H9 (cell line): ENCODE data around the gene COQ8B. TPM values are rescaled to one million over a fixed set of nuclear protein-coding genes. Genes with fewer than 3 reads are reported as not detected.
"Not testable (repeated sequence)": the region's sequence is repeated elsewhere in the genome, so short reads cannot be mapped to it uniquely, and the experiment has no call there.

Experiments
- DNase-seq: peaks from one replicate; pipeline ENCODE4 v3.0.0-alpha.2; 2017
- H2AFZ ChIP-seq: one replicate; pipeline ENCODE4 v1.6.1; 2013; ENCODE audit warnings: mild to moderate bottlenecking, low read length, control low read depth, moderate library complexity
- H2AK5ac ChIP-seq: 2 replicates; pipeline ENCODE4 v1.6.1; 2013; ENCODE audit warnings: low read length, control low read depth, mixed read lengths; ENCODE audit not compliant: insufficient read length
- H2BK120ac ChIP-seq: one replicate; pipeline ENCODE4 v1.6.1; 2013; ENCODE audit warnings: low read depth, mild to moderate bottlenecking, low read length, control low read depth, inconsistent platforms; ENCODE audit not compliant: poor library complexity, severe bottlenecking
- H2BK12ac ChIP-seq: 2 replicates; pipeline ENCODE4 v1.6.1; 2013; ENCODE audit warnings: low read length, control low read depth, mixed read lengths, low read depth; ENCODE audit not compliant: insufficient read length
- H2BK15ac ChIP-seq: 2 replicates; pipeline ENCODE4 v1.6.1; 2013; ENCODE audit warnings: low read depth, low read length, control low read depth
- H2BK20ac ChIP-seq: one replicate; pipeline ENCODE4 v1.6.1; 2013; ENCODE audit warnings: low read depth, mild to moderate bottlenecking, low read length, control low read depth, inconsistent platforms; ENCODE audit not compliant: poor library complexity, severe bottlenecking
- H2BK5ac ChIP-seq: 2 replicates; pipeline ENCODE4 v1.6.1; 2013; ENCODE audit warnings: low read length, control low read depth, mixed read lengths; ENCODE audit not compliant: insufficient read length
- H3K14ac ChIP-seq: 2 replicates; pipeline ENCODE4 v1.6.1; 2013; ENCODE audit warnings: low read length, control low read depth; ENCODE audit not compliant: insufficient read depth
- H3K18ac ChIP-seq: 2 replicates; pipeline ENCODE4 v1.6.1; 2013; ENCODE audit warnings: low read depth, mild to moderate bottlenecking, mixed read lengths, low read length, control low read depth; ENCODE audit not compliant: insufficient read length
- H3K23ac ChIP-seq: 2 replicates; pipeline ENCODE4 v1.6.1; 2013; ENCODE audit warnings: low read length, control low read depth, mixed read lengths, low read depth; ENCODE audit not compliant: insufficient read length
- H3K23me2 ChIP-seq: 2 replicates; pipeline ENCODE4 v1.6.1; 2013; ENCODE audit warnings: low read depth, mild to moderate bottlenecking, mixed read lengths, low read length, control low read depth; ENCODE audit not compliant: insufficient read length, poor library complexity, severe bottlenecking
- H3K27ac ChIP-seq: 2 replicates; pipeline ENCODE4 v1.5.1; 2013; ENCODE audit warnings: low read length, control low read depth, mixed read lengths, low read depth; ENCODE audit not compliant: insufficient read length
- H3K27me3 ChIP-seq: 2 replicates; pipeline ENCODE4 v1.6.1; 2013; ENCODE audit warnings: low read length, control low read depth, inconsistent platforms; ENCODE audit not compliant: insufficient read depth
- H3K4ac ChIP-seq: 2 replicates; pipeline ENCODE4 v1.6.1; 2013; ENCODE audit warnings: low read depth, mild to moderate bottlenecking, control low read depth, inconsistent platforms, low read length, moderate library complexity
- H3K4me1 ChIP-seq: 2 replicates; pipeline ENCODE4 v1.6.1; 2013; ENCODE audit warnings: low read length, control low read depth, inconsistent platforms; ENCODE audit not compliant: insufficient read depth
- H3K4me2 ChIP-seq: 2 replicates; pipeline ENCODE4 v1.6.1; 2013; ENCODE audit warnings: low read length, control low read depth, mixed read lengths; ENCODE audit not compliant: insufficient read length, insufficient read depth
- H3K56ac ChIP-seq: 2 replicates; pipeline ENCODE4 v1.6.1; 2013; ENCODE audit warnings: low read depth, mild to moderate bottlenecking, mixed read lengths, low read length, control low read depth; ENCODE audit not compliant: insufficient read length
- H3K79me1 ChIP-seq: 2 replicates; pipeline ENCODE4 v1.6.1; 2013; ENCODE audit warnings: low read depth, mild to moderate bottlenecking, moderate library complexity, low read length, control low read depth, inconsistent platforms; ENCODE audit not compliant: insufficient read depth, poor library complexity, severe bottlenecking
- H3K79me2 ChIP-seq: 2 replicates; pipeline ENCODE4 v1.6.1; 2013; ENCODE audit warnings: low read length, control low read depth, inconsistent platforms; ENCODE audit not compliant: insufficient read depth
- H3K9ac ChIP-seq: 2 replicates; pipeline ENCODE4 v1.6.1; 2013; ENCODE audit warnings: low read length, control low read depth, mixed read lengths; ENCODE audit not compliant: insufficient read length; ENCODE audit errors: extremely low read depth
- H3K9me3 ChIP-seq: one replicate; pipeline ENCODE4 v1.6.1; 2013; ENCODE audit warnings: low read depth, low read length, inconsistent platforms; ENCODE audit not compliant: control insufficient read depth
- H3T11ph ChIP-seq: one replicate; pipeline ENCODE4 v1.6.1; 2013; ENCODE audit warnings: mild to moderate bottlenecking, low read length, control low read depth, inconsistent platforms
- H4K20me1 ChIP-seq: one replicate; pipeline ENCODE4 v1.6.1; 2013; ENCODE audit not compliant: control insufficient read depth, insufficient read length, insufficient read depth
- H4K5ac ChIP-seq: 2 replicates; pipeline ENCODE4 v1.6.1; 2013; ENCODE audit warnings: low read depth, mild to moderate bottlenecking, mixed read lengths, low read length, control low read depth; ENCODE audit not compliant: insufficient read length
- H4K8ac ChIP-seq: replicated peaks from 2 replicates; pipeline ENCODE4 v1.6.1; 2013; ENCODE audit warnings: low read length, control low read depth, mixed read lengths, low read depth; ENCODE audit not compliant: insufficient read length
- H4K91ac ChIP-seq: 2 replicates; pipeline ENCODE4 v1.6.1; 2013; ENCODE audit warnings: low read depth, mild to moderate bottlenecking, moderate library complexity, mixed read lengths, low read length, control low read depth; ENCODE audit not compliant: insufficient read length
- H3K27ac Mint-ChIP-seq, 3 experiments: 2 replicates in 2 of 3; 3 replicates in 1 of 3; pipeline ENCODE4 v1.8.0; 2020 to 2021; ENCODE audit warnings: mixed read lengths in 3 of 3, mild to moderate bottlenecking in 1 of 3, moderate library complexity in 1 of 3
- H3K27me3 Mint-ChIP-seq: 2 replicates; pipeline ENCODE4 v1.8.0; 2021; ENCODE audit warnings: low read depth, mild to moderate bottlenecking, moderate library complexity, mixed read lengths
- H3K36me3 Mint-ChIP-seq, 3 experiments: 2 replicates in 2 of 3; 3 replicates in 1 of 3; pipeline ENCODE4 v1.8.0; 2020 to 2021; ENCODE audit warnings: low read depth in 3 of 3, mixed read lengths in 3 of 3; ENCODE audit not compliant: insufficient read depth in 1 of 3
- H3K4me1 Mint-ChIP-seq, 2 experiments: 2 replicates each; pipeline ENCODE4 v1.8.0; 2020; ENCODE audit warnings: mixed read lengths in 2 of 2
- H3K4me3 Mint-ChIP-seq, 2 experiments: 2 replicates in 1 of 2; 3 replicates in 1 of 2; pipeline ENCODE4 v1.8.0; 2020 to 2021; ENCODE audit warnings: mild to moderate bottlenecking in 2 of 2, mixed read lengths in 2 of 2, moderate library complexity in 1 of 2
- H3K9me3 Mint-ChIP-seq, 2 experiments: 2 replicates in 1 of 2; 3 replicates in 1 of 2; pipeline ENCODE4 v1.8.0; 2020; ENCODE audit warnings: mild to moderate bottlenecking in 2 of 2, mixed read lengths in 2 of 2, moderate library complexity in 1 of 2
- WGBS: extraction: QIAGEN DNeasy Blood & Tissue Kit; methylation state at CpG from one replicate; pipeline ENCODE4 v1.1.7; 2013; ENCODE audit warnings: missing lambda C conversion rate, low lambda C conversion rate, mixed read lengths; ENCODE audit not compliant: insufficient read length; ENCODE audit errors: extremely low coverage; 5-methylcytosine and 5-hydroxymethylcytosine counted together
- total RNA-seq: library from RNA; stranded (reverse); gene quantifications from 2 replicates; pipeline ENCODE4 v1.2.1, GENCODE V29; 2021
- TF ChIP-seq, protein P1 (sequence below): fragments of 200-600 bp; sonication (generic); conservative IDR thresholded peaks from 3 replicates; pipeline ENCODE4 v1.8.0; 2021; ENCODE audit warnings: antibody characterized with exemption, mild to moderate bottlenecking

COQ8B gene
- total RNA-seq, 1 experiment from 2014 or later = 40.5 TPM

GRCh38 chr19:40733149-40733548 is 16.5 kb upstream of the COQ8B start:
- H2BK120ac ChIP-seq = no peak overlapping the region
- H2AFZ ChIP-seq = no peak overlapping the region
- no peaks in the 10 kb centered on the region for H3K27me3 Mint-ChIP-seq
- H3K9me3 Mint-ChIP-seq = no peaks in the 10 kb centered on the region
- H3K56ac ChIP-seq = no peak overlapping the region
- H3K4me2 ChIP-seq = no peak overlapping the region
- no peak overlapping the region for H4K5ac ChIP-seq
- H3K4me1 ChIP-seq = no peaks in the 10 kb centered on the region
- no peaks in the 10 kb centered on the region for H3K23me2 ChIP-seq
- no peaks in the 10 kb centered on the region for H3K79me1 ChIP-seq
- H3K18ac ChIP-seq = no peak overlapping the region
- no peak for DNase-seq
- H3K4me1 Mint-ChIP-seq = no peaks in the 10 kb centered on the region
- no peak overlapping the region for H2BK20ac ChIP-seq
- no CpG with 5 or more reads among the region's 13 CpGs for WGBS
- no peak overlapping the region for H3T11ph ChIP-seq
- H4K8ac ChIP-seq = no peak overlapping the region
- no peak overlapping the region for H3K23ac ChIP-seq
- H3K27ac Mint-ChIP-seq = no peak overlapping the region
- no peaks in the 10 kb centered on the region for H3K9me3 ChIP-seq
- H3K79me2 ChIP-seq = no peaks in the 10 kb centered on the region
- H2BK12ac ChIP-seq = no peak overlapping the region
- peaks cover 18 to 80% (median 65%) of the 10 kb centered on the region in 3 experiments; a peak in 6 of 7 replicates for H3K36me3 Mint-ChIP-seq
- H3K27me3 ChIP-seq = no peaks in the 10 kb centered on the region
- H2BK15ac ChIP-seq = no peak overlapping the region
- H3K14ac ChIP-seq = no peak overlapping the region
- no peak overlapping the region for H2AK5ac ChIP-seq
- TF ChIP-seq, protein P1, sequence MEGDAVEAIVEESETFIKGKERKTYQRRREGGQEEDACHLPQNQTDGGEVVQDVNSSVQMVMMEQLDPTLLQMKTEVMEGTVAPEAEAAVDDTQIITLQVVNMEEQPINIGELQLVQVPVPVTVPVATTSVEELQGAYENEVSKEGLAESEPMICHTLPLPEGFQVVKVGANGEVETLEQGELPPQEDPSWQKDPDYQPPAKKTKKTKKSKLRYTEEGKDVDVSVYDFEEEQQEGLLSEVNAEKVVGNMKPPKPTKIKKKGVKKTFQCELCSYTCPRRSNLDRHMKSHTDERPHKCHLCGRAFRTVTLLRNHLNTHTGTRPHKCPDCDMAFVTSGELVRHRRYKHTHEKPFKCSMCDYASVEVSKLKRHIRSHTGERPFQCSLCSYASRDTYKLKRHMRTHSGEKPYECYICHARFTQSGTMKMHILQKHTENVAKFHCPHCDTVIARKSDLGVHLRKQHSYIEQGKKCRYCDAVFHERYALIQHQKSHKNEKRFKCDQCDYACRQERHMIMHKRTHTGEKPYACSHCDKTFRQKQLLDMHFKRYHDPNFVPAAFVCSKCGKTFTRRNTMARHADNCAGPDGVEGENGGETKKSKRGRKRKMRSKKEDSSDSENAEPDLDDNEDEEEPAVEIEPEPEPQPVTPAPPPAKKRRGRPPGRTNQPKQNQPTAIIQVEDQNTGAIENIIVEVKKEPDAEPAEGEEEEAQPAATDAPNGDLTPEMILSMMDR = no peak
- no peak overlapping the region for H4K91ac ChIP-seq
- H3K27ac ChIP-seq = no peak overlapping the region
- H3K9ac ChIP-seq = no peak overlapping the region
- no peak overlapping the region for H3K4me3 Mint-ChIP-seq
- no peaks in the 10 kb centered on the region for H4K20me1 ChIP-seq
- no peak overlapping the region for H2BK5ac ChIP-seq
- H3K4ac ChIP-seq = no peak overlapping the region

DNA sequence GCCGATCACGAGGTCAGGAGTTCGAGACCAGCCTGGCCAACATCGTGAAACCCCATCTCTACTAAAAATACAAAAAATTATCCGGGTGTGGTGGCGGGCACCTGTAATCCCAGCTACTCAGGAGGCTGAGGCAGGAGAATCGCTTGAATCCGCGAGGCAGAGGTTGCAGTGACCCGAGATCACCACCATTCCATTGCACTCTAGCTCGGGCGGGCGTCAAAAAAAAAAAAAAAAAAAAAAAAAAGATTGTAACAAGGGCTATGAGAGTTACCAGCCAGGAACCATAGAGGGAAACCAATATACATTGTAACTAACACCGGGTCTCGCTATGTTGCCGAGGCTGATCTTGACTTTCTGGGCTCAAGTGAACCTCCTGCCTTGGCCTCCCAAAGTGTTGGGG is 15.6 kb upstream of the COQ8B start:
- no CpG with 5 or more reads among the region's 16 CpGs for WGBS

More for the DNA sequence above, 15.6 kb upstream of the COQ8B start:
- H3K23me2 ChIP-seq, H3K56ac ChIP-seq, H3K27me3 ChIP-seq, H3T11ph ChIP-seq, H2BK12ac ChIP-seq, H3K9ac ChIP-seq, H3K9me3 ChIP-seq, H3K4me1 Mint-ChIP-seq, H3K4me2 ChIP-seq, H3K27me3 Mint-ChIP-seq, H2BK15ac ChIP-seq, H3K79me1 ChIP-seq, H3K23ac ChIP-seq, H3K18ac ChIP-seq, H3K4me3 Mint-ChIP-seq, H3K27ac ChIP-seq, H4K20me1 ChIP-seq, H2AK5ac ChIP-seq, H3K79me2 ChIP-seq, H4K5ac ChIP-seq, H2BK120ac ChIP-seq, H3K9me3 Mint-ChIP-seq, H4K8ac ChIP-seq, H3K27ac Mint-ChIP-seq, H2BK5ac ChIP-seq, H4K91ac ChIP-seq, H2BK20ac ChIP-seq, H3K14ac ChIP-seq, H3K4ac ChIP-seq, H3K4me1 ChIP-seq, H2AFZ ChIP-seq, DNase-seq: not testable (repeated sequence)
- H3K36me3 Mint-ChIP-seq = peaks cover 15 to 81% (median 66%) of the 10 kb centered on the region in 3 experiments; a peak in 6 of 7 replicates
